GM18520 (cell line): ENCODE results near the gene IMMT.
"Not testable (repeated sequence)": the region's sequence is repeated elsewhere in the genome, so short reads cannot be mapped to it uniquely, and the experiment has no call there.

ENCODE experiments used
- ATAC-seq: cut with Tn5 transposase; IDR thresholded peaks from one replicate; pipeline ENCODE4 v1.9.1; 2021; ENCODE audit not compliant: unreplicated experiment

Gene IMMT

GRCh38 chr2:86195055-86195807, at the start of gene IMMT:
TSS of gene IMMT (minus strand) at chr2:86195462. CDS start at chr2:86195382, 80 bp downstream.
- peak; percentile 72 for ATAC-seq

DNA sequence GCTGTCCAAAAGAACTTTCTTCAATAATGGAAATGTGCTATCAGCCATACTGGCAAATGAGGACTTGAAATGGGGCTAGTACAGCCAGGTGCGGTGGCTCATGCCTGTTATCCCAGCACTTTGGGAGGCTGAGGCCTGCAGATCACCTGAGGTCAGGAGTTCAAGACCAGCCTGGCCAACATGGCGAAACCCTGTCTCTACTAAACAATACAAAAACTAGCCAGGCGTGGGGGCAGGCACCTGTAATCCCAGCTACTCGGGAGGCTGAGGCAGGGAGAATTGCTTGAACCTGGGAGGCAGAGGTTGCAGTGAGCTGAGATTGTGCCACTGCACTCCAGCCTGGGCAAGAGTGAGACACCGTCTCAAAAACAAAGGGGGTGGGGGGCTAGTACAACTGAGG, 49.5 kb upstream of the IMMT start:
- ATAC-seq = not testable (repeated sequence)

GRCh38 chr2:86243950-86244733, 48.9 kb upstream of the IMMT start:
- ATAC-seq = no peak

- ATAC-seq = no peak
Observed at GRCh38 chr2:86243272-86243671, 48.0 kb upstream of the IMMT start.

DNA sequence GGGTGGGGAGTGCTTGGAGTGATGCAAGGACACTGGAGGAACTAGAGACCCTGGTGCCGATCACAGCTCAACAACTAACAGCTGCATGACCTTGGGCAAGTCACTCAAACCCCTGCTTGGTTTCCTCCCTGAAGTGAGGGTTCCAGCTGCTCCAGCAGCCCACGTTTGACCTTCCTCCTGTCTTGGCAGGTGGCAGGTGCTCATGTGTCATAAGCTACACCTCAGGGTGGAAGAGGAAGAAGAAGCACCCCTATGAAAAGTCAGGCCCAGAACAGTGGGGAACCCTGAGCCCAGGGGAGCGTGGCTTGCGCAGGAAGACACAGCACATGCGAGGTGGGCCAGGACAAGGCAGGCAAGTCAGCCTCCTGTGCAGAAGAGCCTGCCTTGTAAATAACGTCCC, 46.3 kb upstream of the IMMT start:
- no peak for ATAC-seq

DNA sequence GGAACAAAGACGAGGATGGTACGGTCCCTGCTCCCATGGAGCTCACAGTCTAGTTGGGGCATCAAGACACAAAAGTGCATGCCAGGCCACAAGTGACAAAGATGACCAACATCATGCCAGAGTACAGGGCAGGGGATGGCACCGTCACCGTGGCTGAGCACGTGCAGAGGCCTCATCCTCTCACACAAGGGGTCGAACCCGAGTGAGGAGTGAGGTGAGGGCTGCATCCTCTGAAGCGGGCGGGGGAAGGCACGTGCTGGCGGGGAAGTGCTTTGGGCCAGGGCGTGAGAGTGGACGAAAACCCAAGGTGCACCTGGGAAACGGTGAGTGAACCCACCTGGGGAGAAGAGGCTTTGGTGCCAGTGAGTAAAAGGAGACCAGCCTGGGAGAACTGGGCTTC, 45.0 kb upstream of the IMMT start:
- no peak for ATAC-seq

- ATAC-seq = no peak
Observed at GRCh38 chr2:86239745-86240144, 44.5 kb upstream of the IMMT start.

DNA sequence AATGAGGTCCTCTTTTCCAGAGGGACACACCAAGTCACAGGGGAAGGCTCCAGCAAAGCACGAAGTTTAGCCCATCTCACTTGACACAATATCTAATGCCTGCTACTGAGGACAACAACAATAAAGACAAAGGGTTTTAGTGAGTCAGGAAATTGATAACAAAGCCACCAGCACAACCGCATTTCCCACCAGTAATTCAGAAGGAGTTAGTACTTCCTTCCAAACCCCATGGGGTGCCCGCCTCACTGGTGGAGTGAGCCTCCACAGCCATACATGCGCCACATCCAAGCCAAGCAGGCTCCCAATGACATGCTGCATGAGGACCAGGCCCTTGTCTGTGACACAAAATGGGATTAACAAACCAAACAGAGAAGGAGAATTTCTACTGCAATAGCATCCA, 44.1 kb upstream of the IMMT start:
- ATAC-seq = no peak

DNA sequence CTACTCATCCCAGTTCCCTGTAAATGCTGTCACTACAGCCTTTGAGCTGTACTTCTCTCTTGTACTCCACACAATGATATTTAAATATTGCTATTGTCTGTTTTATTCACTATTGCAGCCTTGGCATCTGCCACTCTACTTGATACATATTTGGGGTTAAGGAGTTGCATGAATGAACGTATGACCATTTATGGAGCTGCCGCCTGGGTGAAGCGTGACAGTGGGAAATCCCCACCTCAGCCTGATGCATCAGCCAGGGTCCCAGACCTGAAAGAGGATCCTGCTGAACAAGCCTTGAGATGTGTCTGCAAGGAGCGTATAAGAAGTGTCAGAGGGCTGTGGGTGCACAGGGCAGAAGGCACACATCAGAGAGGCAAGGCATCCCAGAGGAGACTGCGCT, 43.1 kb upstream of the IMMT start:
- ATAC-seq = peak; percentile 68

DNA sequence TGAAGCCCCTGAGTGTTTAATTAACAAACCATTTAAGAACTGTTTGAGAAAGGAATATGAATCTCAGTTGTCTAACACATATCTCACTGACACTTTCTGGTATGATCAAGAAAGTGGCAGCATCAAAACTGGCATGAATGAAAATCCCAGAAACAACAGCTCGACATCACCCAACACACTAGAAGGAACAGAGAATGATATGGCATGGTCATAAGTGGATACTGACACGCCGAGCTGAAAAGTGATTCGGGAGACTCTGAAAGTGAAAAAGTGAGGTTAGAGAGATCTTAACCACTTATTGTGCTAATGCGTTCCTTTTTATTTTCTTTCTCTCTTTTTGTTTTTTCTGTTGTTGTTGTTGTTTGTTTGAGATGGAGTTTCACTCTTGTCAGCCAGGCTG, 41.9 kb upstream of the IMMT start:
- ATAC-seq = no peak

DNA sequence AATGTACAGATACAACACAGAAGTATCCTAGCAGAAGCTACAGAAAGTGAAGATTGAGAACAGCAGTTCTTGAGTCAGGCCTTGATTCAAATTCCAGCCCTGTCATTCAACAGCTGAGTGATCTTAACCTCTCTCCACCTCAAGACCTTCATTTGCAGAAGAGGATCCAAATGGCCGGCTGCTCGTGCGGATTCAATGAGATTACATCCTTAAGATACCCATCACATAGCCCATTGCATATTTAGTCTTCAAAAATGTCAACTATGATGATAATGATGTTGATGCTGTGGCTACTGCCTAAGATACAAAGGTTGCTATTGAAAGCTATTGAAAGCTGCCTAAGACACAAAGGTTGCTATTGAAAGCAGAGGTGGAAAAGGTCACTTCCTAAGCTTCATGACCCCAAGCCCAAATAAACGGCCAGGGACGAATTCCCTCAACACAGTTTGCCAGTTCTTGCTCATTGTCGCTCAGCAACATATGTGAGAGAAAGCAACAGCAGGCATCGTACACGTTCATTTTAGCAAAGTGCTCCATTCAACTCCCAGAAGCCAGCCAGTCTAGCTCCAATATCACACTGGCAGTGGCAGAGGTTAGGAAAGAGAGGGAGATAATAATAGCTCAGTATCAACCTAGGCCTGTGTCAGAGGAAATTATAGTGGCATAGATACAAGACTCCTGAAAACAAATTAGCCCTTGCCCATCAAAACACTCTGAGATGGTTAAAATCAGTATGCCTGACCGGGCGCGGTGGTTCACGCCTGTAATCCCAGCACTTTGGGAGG, 40.1 kb upstream of the IMMT start:
- ATAC-seq = no peak

DNA sequence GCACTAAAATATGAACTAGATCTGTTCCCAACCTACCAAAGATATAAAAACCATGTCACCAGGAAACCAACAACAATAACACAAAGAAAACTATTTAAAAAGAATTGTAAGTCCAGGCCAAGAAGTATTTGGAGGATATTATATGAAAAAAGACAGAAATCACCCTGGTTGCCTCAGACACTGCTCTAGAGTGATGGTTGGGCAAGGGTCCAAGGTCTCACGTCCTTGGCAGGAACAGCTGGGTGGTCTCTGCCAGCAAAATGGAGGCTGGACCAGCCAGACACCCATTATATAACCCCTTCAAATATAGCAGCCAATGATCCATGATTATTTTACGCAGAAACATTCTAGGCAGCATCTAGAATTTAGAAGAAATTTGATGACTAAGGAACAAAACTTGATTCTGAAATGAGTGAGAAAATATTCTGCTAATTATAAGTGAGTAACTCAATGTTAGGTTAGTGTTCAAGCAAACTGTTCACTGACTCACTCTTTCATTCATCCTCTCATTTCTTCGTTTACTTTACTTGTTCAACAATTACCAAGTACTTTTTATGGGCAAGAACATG, 39.4 kb upstream of the IMMT start:
- ATAC-seq = no peak

GRCh38 chr2:86233436-86233835, 38.2 kb upstream of the IMMT start:
- no peak for ATAC-seq

GRCh38 chr2:86232910-86233309, 37.6 kb upstream of the IMMT start:
- no peak for ATAC-seq

GRCh38 chr2:86232373-86232784, 37.1 kb upstream of the IMMT start:
- no peak for ATAC-seq

DNA sequence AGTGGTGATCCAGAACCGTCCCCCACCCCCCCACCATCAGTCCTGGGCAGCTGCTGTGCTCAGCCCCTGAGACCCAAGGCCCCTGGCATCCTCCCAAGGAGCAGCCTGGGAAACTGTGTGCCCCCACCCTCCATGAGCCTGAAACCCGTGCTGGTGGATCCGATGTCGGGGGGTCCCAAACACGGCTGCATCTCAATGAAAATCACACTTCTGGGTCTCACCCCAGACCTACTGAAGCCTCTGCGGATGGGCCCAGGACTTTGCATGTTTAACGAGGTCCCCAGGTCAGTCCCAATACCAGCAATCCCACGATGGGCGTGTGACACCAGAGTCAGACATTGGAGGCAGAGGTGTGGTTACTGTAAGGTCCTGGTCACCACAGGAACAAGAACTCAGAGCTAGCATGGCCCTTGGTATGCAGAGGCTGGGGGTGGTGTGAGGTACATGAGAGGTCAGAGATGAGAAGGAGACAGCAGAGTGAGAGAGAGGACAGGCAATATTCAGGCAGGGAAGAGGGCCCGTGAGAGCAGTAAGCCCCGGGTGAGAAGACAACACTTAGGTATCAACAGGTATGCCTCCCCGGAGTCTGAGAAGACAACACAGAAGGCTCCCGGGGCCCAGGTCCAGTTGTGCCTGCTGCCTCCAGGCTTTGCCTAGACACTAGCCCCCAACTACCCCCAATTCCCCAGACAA, 36.6 kb upstream of the IMMT start:
- ATAC-seq = no peak

DNA sequence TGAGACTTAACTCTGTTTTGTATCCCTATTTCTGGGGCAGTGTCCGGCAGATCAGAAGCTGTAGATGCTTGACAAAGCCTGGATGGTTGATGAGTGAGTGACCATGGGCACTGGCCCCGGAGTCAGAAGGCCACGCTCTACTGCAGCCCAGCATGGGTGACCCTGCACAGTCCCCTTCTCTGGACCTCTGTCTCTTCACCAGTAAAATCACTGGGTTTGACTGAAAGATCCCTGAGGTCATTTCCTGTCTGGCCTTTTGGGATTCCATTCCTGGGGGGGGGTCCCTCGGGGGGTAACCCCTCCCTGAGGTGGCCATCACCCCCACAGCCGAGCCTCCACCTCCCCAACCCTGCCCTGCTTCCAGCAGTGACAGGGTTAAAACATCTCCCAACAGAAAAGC, 35.7 kb upstream of the IMMT start:
- ATAC-seq = no peak

GRCh38 chr2:86229221-86229620, 34.0 kb upstream of the IMMT start:
- no peak for ATAC-seq

GRCh38 chr2:86228574-86228973, 33.3 kb upstream of the IMMT start:
- ATAC-seq = not testable (repeated sequence)

- ATAC-seq = no peak
Observed at GRCh38 chr2:86227685-86228084, 32.4 kb upstream of the IMMT start.
